WTC11 (cell line): ENCODE measurements around the gene TXNDC15. TPM values are rescaled to one million over a fixed set of nuclear protein-coding genes. Genes with fewer than 3 reads are reported as not detected.

Experiments
- ATAC-seq: fragments of 200-7000 bp; cut with Tn5 transposase; 2 replicates; pipeline ENCODE4 v1.10.0; 2021; ENCODE audit warnings: mild to moderate bottlenecking, moderate library complexity
- CTCF ChIA-PET: fragments of 300-600 bp; sonication (Branson Sonifier 250); formaldehyde crosslinking; loops from one replicate; lab custom pipeline; 2021; ENCODE audit warnings: antibody characterized with exemption; lab: Charles Lee
- POLR2A ChIA-PET: fragments of 350-600 bp; sonication (Branson Sonifier 250); formaldehyde crosslinking; loops from one replicate; lab custom pipeline; 2021; ENCODE audit warnings: antibody characterized with exemption; lab: Charles Lee
- DNase-seq: peaks from one replicate; pipeline ENCODE4 v3.0.0; 2021; ENCODE audit warnings: low spot score
- H3K27ac Mint-ChIP-seq: 2 replicates; pipeline ENCODE4 v1.8.0; 2021; ENCODE audit warnings: mixed read lengths
- H3K27me3 Mint-ChIP-seq: 2 replicates; pipeline ENCODE4 v1.8.0; 2021; ENCODE audit warnings: low read depth, mild to moderate bottlenecking, moderate library complexity, mixed read lengths
- H3K36me3 Mint-ChIP-seq: 2 replicates; pipeline ENCODE4 v1.8.0; 2021; ENCODE audit warnings: mixed read lengths
- H3K4me1 Mint-ChIP-seq: 2 replicates; pipeline ENCODE4 v1.8.0; 2022; ENCODE audit warnings: mixed read lengths
- H3K4me3 Mint-ChIP-seq: 2 replicates; pipeline ENCODE4 v1.8.0; 2021; ENCODE audit warnings: mild to moderate bottlenecking, moderate library complexity, mixed read lengths
- H3K9me3 Mint-ChIP-seq: 2 replicates; pipeline ENCODE4 v1.8.0; 2021; ENCODE audit warnings: mixed read lengths
- ARID4B ChIP-seq: sonication (generic); formaldehyde crosslinking; IDR thresholded peaks from 2 replicates; pipeline ENCODE4 v1.8.0; 2023; ENCODE audit warnings: missing genetic modification reagents, mild to moderate bottlenecking, borderline replicate concordance
- ATF3 ChIP-seq: sonication (generic); formaldehyde crosslinking; conservative IDR thresholded peaks from 2 replicates; pipeline ENCODE4 v1.8.1; 2022; ENCODE audit warnings: mild to moderate bottlenecking, missing genetic modification reagents
- CREB1 ChIP-seq: sonication (generic); formaldehyde crosslinking; IDR thresholded peaks from 2 replicates; pipeline ENCODE4 v1.8.0; 2023; ENCODE audit warnings: mild to moderate bottlenecking, missing genetic modification reagents
- E2F4 ChIP-seq: sonication (generic); formaldehyde crosslinking; IDR thresholded peaks from 2 replicates; pipeline ENCODE4 v1.8.1; 2022; ENCODE audit warnings: low read depth, mild to moderate bottlenecking, moderate library complexity, missing genetic modification reagents, borderline replicate concordance
- ELF4 ChIP-seq: sonication (generic); formaldehyde crosslinking; IDR thresholded peaks from 2 replicates; pipeline ENCODE4 v1.8.1; 2022; ENCODE audit warnings: low read depth, mild to moderate bottlenecking, moderate library complexity, missing genetic modification reagents
- FOXP1 ChIP-seq: sonication (generic); formaldehyde crosslinking; IDR thresholded peaks from 2 replicates; pipeline ENCODE4 v1.8.0; 2022; ENCODE audit warnings: missing genetic modification reagents, mild to moderate bottlenecking, moderate library complexity, borderline replicate concordance
- FOXP4 ChIP-seq: sonication (generic); formaldehyde crosslinking; IDR thresholded peaks from 2 replicates; pipeline ENCODE4 v1.8.0; 2022; ENCODE audit warnings: mild to moderate bottlenecking, missing genetic modification reagents
- GABPB1 ChIP-seq: sonication (generic); formaldehyde crosslinking; IDR thresholded peaks from 2 replicates; pipeline ENCODE4 v1.8.1; 2023; ENCODE audit warnings: mild to moderate bottlenecking, missing genetic modification reagents
- HMGA2 ChIP-seq: fragments of 250-450 bp; sonication (Bioruptor Pico); IDR thresholded peaks from 2 replicates; pipeline ENCODE4 v1.4.0; 2021; ENCODE audit warnings: mild to moderate bottlenecking, moderate library complexity
- NFE2L1 ChIP-seq: sonication (generic); formaldehyde crosslinking; IDR thresholded peaks from 2 replicates; pipeline ENCODE4 v1.8.1; 2023; ENCODE audit warnings: missing genetic modification reagents
- NFYB ChIP-seq: sonication (generic); formaldehyde crosslinking; conservative IDR thresholded peaks from 2 replicates; pipeline ENCODE4 v1.8.0; 2022; ENCODE audit warnings: low read depth, missing genetic modification reagents
- NR3C1 ChIP-seq: sonication (generic); formaldehyde crosslinking; conservative IDR thresholded peaks from 2 replicates; pipeline ENCODE4 v1.8.1; 2023; ENCODE audit warnings: low read depth, mild to moderate bottlenecking, missing genetic modification reagents
- PRRX2 ChIP-seq: fragments of 250-450 bp; sonication (Bioruptor Pico); IDR thresholded peaks from 2 replicates; pipeline ENCODE4 v1.8.0; 2021; ENCODE audit warnings: mild to moderate bottlenecking
- SMAD4 ChIP-seq: sonication (generic); formaldehyde crosslinking; IDR thresholded peaks from 2 replicates; pipeline ENCODE4 v1.8.0; 2022; ENCODE audit warnings: mild to moderate bottlenecking, missing genetic modification reagents
- TEAD1 ChIP-seq: sonication (generic); formaldehyde crosslinking; IDR thresholded peaks from 2 replicates; pipeline ENCODE4 v1.8.0; 2022; ENCODE audit warnings: mild to moderate bottlenecking, missing genetic modification reagents
- USF2 ChIP-seq: sonication (generic); formaldehyde crosslinking; IDR thresholded peaks from 2 replicates; pipeline ENCODE4 v1.8.1; 2023; ENCODE audit warnings: mild to moderate bottlenecking, missing genetic modification reagents, moderate library complexity
- ZBTB21 ChIP-seq: sonication (generic); formaldehyde crosslinking; IDR thresholded peaks from 2 replicates; pipeline ENCODE4 v1.8.1; 2023; ENCODE audit warnings: mild to moderate bottlenecking, missing genetic modification reagents, borderline replicate concordance
- ZNF121 ChIP-seq: sonication (generic); formaldehyde crosslinking; IDR thresholded peaks from 2 replicates; pipeline ENCODE4 v1.8.0; 2023; ENCODE audit warnings: missing genetic modification reagents
- ZNF232 ChIP-seq: sonication (generic); formaldehyde crosslinking; IDR thresholded peaks from 2 replicates; pipeline ENCODE4 v1.8.0; 2022; ENCODE audit warnings: mild to moderate bottlenecking, missing genetic modification reagents
- ZNF396 ChIP-seq: fragments of 250-450 bp; sonication (Bioruptor Pico); IDR thresholded peaks from 2 replicates; pipeline ENCODE4 v1.8.0; 2021; ENCODE audit warnings: mild to moderate bottlenecking, moderate library complexity, borderline replicate concordance
- ZNF512 ChIP-seq: sonication (generic); formaldehyde crosslinking; IDR thresholded peaks from 2 replicates; pipeline ENCODE4 v1.8.1; 2022; ENCODE audit warnings: missing genetic modification reagents, borderline replicate concordance
- total RNA-seq: library from RNA; stranded (reverse); gene quantifications from 3 replicates; pipeline ENCODE4 v1.2.3, GENCODE V29; 2021

Gene TXNDC15
- total RNA-seq, 1 experiment from 2014 or later, result 26.1 TPM

- peaks cover 4% of the 10 kb centered on the region for H3K36me3 Mint-ChIP-seq
- TF ChIP-seq ZNF121 (no peak), ZNF232 (CRISPR knock-in tag) (no peak), ATF3 (no peak), TEAD1 (CRISPR knock-in tag) (no peak), ZNF396 (CRISPR knock-in tag) (no peak), FOXP1 (no peak), ZBTB21 (no peak), GABPB1 (CRISPR knock-in tag) (no peak), FOXP4 (CRISPR knock-in tag) (no peak), SMAD4 (no peak)
- CTCF ChIA-PET, result interaction anchor here (1.2 kb wide), 1 partner anchor 42 kb away, joined by 3 read pairs; no protein-coding TSS in a partner anchor
- DNase-seq (no peak), ATAC-seq (peak; percentile 60)
- H3K27ac Mint-ChIP-seq, result no peak overlapping the region
- H3K9me3 Mint-ChIP-seq, result no peaks in the 10 kb centered on the region
- H3K27me3 Mint-ChIP-seq, result no peaks in the 10 kb centered on the region
- POLR2A ChIA-PET, result no interaction called here
- H3K4me3 Mint-ChIP-seq, result no peak overlapping the region
- peaks cover 12% of the 10 kb centered on the region for H3K4me1 Mint-ChIP-seq
These were observed 19.8 kb downstream of the TXNDC15 start for GRCh38 chr5:134893748-134894505.

- ChIA-PET POLR2A (no interaction called here), CTCF (no interaction called here)
- Mint-ChIP-seq H3K4me3 (no peak overlapping the region), H3K27ac (no peak overlapping the region), H3K36me3 (peaks cover 3% of the 10 kb centered on the region; the same call in 1 of the 2 replicates), H3K9me3 (no peaks in the 10 kb centered on the region), H3K4me1 (peaks cover 7% of the 10 kb centered on the region), H3K27me3 (no peaks in the 10 kb centered on the region)
- ATAC-seq, result no peak
- no peak for DNase-seq
- TF ChIP-seq NFE2L1 (CRISPR knock-in tag) (no peak), USF2 (CRISPR knock-in tag) (no peak), ARID4B (CRISPR knock-in tag) (no peak), CREB1 (no peak), PRRX2 (CRISPR knock-in tag) (no peak), ZNF512 (CRISPR knock-in tag) (no peak), NR3C1 (CRISPR knock-in tag) (no peak), E2F4 (CRISPR knock-in tag) (no peak), NFYB (no peak), ELF4 (CRISPR knock-in tag) (no peak), ATF3 (no peak), HMGA2 (CRISPR knock-in tag) (no peak)
These were observed 28.1 kb downstream of the TXNDC15 start for GRCh38 chr5:134902071-134902801.
